ENCODE data around the gene IL6.

IL6 gene

GRCh38 chr7:22781230-22781711 lies 54.3 kb downstream of the IL6 start:
- DNase-seq (ENCODE audit: low read depth in 3 of 3) = no peak

All from stimulated activated CD4-positive, alpha-beta T cell treated with anti-CD3 and anti-CD28 coated beads, TNF-alpha, amount 100 ng/mL, for 4 hours (primary cell).